Cardiac muscle cell (in vitro differentiated cells and primary cell): Measurements from ENCODE around the gene AGPAT3. TPM values are rescaled to one million over a fixed set of nuclear protein-coding genes. Genes with fewer than 3 reads are reported as not detected.

ENCODE experiments used
- DNase-seq, 2 donors: peaks; one replicate each; pipeline versions ENCODE4 v3.0.0 to v3.0.0-alpha.2; 2010 to 2017; ENCODE audit warnings: low read depth in 1 of 2, low spot score in 1 of 2
- H3K27ac ChIP-seq: fragments of 200-600 bp; sonication (generic); 2 replicates; pipeline ENCODE4 v1.5.1; 2016
- H3K27me3 ChIP-seq: fragments of 200-600 bp; sonication (generic); 2 replicates; pipeline ENCODE4 v1.6.0; 2016; ENCODE audit warnings: control low read depth
- H3K36me3 ChIP-seq: fragments of 200-600 bp; sonication (generic); 2 replicates; pipeline ENCODE4 v1.5.1; 2016; ENCODE audit warnings: control low read depth
- H3K4me1 ChIP-seq: fragments of 200-600 bp; sonication (generic); 2 replicates; pipeline ENCODE4 v1.8.1; 2017; ENCODE audit warnings: low read depth, mild to moderate bottlenecking, mixed run types
- H3K4me3 ChIP-seq: fragments of 200-600 bp; sonication (generic); 2 replicates; pipeline ENCODE4 v1.5.1; 2016; ENCODE audit warnings: mild to moderate bottlenecking
- H3K9me3 ChIP-seq: fragments of 200-600 bp; sonication (generic); 2 replicates; pipeline ENCODE4 v1.5.1; 2017; ENCODE audit warnings: low read depth, mild to moderate bottlenecking, control low read depth
- polyA plus RNA-seq: library from polyadenylated mRNA; unstranded; fragments of >200 nt; fragmentation: Nextera tagmentation; extraction: Ambion mirVana; gene quantifications from 2 replicates; pipeline ENCODE4 v1.2.1, GENCODE V29; 2016
- total RNA-seq: library from RNA; depleted of rRNA; stranded (reverse); fragments of >200 nt; gene quantifications from 2 replicates; pipeline ENCODE4 v1.2.3, GENCODE V29; 2016
- TF ChIP-seq, protein P1 (sequence below): IDR thresholded peaks from 2 replicates; pipeline ENCODE4 v1.5.1; 2012; ENCODE audit warnings: low read depth, mild to moderate bottlenecking, low read length

AGPAT3 gene
- total and polyA plus RNA-seq, 2 experiments from 2014 or later = 12.4 to 23.6 TPM

DNA sequence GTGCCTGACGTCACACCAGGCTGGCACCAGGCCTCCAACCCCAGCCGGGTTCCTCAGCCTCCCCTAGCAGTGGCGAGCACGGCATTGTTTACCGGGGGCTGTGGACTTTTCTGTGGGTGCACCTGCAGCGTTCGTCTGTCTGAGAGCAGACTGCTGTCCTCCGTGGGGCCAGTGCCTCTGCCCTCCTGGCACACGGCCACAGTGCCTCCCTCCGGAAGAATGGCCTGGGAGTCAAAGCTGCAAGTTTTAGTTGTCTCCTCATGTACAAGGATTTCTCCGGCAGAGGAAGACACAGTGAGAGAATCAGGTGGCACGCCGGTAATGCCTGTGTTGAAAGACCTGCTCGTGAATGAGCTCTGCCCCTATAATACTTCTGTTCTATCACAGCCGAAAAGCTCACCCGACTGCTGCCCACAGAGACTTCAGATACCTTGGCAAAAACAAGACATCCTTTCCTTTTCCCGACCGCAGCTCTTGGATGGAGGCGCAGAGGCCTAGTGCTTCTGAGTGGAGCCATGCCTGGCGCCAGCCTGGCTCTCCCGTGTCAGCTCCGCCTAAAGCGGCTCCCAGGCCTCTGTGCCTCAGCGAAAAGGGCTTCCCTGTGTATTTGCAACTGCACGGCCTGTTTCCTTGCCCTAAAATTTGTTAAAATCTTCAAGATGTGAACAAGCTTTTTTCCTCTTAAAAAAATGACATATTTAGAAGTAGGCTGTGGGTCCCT, 71.4 kb downstream of the AGPAT3 start:
- H3K27ac ChIP-seq = no peak overlapping the region
- TF ChIP-seq, protein P1, sequence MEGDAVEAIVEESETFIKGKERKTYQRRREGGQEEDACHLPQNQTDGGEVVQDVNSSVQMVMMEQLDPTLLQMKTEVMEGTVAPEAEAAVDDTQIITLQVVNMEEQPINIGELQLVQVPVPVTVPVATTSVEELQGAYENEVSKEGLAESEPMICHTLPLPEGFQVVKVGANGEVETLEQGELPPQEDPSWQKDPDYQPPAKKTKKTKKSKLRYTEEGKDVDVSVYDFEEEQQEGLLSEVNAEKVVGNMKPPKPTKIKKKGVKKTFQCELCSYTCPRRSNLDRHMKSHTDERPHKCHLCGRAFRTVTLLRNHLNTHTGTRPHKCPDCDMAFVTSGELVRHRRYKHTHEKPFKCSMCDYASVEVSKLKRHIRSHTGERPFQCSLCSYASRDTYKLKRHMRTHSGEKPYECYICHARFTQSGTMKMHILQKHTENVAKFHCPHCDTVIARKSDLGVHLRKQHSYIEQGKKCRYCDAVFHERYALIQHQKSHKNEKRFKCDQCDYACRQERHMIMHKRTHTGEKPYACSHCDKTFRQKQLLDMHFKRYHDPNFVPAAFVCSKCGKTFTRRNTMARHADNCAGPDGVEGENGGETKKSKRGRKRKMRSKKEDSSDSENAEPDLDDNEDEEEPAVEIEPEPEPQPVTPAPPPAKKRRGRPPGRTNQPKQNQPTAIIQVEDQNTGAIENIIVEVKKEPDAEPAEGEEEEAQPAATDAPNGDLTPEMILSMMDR = no peak

DNA sequence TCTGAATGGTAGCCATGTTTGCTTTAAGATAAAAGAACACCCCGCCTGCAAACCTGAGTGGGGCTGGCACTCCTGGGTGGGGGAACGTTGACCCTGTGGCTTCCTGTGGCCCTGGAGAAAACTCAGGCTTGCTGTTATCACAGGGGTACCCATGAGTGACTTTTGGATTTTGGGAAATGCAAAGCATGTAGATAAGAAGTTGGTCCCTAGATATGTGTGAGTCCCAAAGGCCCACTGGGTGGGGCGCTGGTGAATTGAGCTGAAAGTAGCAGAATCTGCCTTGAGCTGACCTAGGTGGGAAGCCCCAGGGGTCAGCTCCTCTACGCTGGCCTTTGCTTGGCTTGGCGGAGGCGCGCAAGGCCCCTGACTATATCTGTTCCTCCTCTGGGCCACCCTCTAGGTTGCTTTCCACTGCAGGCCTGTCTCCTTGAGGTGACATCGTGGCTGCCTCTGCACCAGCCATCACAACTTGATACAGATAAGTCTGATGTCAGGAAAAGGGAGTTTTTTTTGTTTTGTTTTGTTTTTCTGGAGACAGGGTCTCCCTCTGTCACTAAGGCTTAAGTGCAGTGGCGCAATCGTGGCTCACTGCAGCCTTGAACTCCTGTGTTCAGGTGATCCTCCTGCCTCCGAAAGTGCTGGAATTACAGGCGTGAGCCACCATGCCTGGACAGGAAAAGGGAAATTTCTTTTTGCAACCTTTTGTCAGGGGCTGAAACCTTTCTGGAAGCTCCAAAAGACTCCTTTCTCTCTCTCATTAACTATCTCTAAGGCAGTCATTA, 72.2 kb downstream of the AGPAT3 start:
- no peaks in the 10 kb centered on the region for H3K27me3 ChIP-seq
- H3K27ac ChIP-seq = no peak overlapping the region
- H3K4me1 ChIP-seq = no peaks in the 10 kb centered on the region
- no peaks in the 10 kb centered on the region for H3K36me3 ChIP-seq
- TF ChIP-seq, protein P1 = no peak
- H3K9me3 ChIP-seq = no peaks in the 10 kb centered on the region
- DNase-seq = no peak
- no peak overlapping the region for H3K4me3 ChIP-seq

More for the DNA sequence above, 71.4 kb downstream of the AGPAT3 start:
- Histone ChIP-seq H3K36me3 (no peaks in the 10 kb centered on the region), H3K4me1 (no peaks in the 10 kb centered on the region), H3K4me3 (no peak overlapping the region), H3K27me3 (no peaks in the 10 kb centered on the region), H3K9me3 (no peaks in the 10 kb centered on the region)
- no peak for DNase-seq

DNA sequence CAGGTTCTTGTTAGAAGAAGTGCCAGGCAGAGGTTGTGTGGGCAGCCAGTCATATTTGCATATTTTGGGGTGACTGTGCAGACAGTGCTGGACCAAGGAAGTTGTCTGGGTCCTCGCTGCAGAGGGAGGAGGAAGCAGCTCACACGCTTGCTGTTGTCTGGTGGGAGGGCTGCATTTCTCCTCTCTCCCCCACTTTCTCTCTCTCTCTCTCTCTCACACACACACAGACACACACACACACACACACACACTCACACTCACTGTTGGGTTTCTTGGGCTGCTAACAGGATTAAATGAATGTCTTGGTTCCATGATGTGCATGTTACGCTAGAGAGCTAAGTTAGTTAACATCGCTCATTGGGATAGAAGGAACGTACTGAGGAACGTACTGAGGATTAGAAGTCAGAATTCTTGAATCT, 72.9 kb downstream of the AGPAT3 start:
- no peak for DNase-seq
- TF ChIP-seq, protein P1 = no peak
- H3K27ac ChIP-seq = no peak overlapping the region
- H3K36me3 ChIP-seq = no peaks in the 10 kb centered on the region
- H3K9me3 ChIP-seq = no peaks in the 10 kb centered on the region
- H3K27me3 ChIP-seq = no peaks in the 10 kb centered on the region
- H3K4me1 ChIP-seq = no peaks in the 10 kb centered on the region
- H3K4me3 ChIP-seq = no peak overlapping the region

DNA sequence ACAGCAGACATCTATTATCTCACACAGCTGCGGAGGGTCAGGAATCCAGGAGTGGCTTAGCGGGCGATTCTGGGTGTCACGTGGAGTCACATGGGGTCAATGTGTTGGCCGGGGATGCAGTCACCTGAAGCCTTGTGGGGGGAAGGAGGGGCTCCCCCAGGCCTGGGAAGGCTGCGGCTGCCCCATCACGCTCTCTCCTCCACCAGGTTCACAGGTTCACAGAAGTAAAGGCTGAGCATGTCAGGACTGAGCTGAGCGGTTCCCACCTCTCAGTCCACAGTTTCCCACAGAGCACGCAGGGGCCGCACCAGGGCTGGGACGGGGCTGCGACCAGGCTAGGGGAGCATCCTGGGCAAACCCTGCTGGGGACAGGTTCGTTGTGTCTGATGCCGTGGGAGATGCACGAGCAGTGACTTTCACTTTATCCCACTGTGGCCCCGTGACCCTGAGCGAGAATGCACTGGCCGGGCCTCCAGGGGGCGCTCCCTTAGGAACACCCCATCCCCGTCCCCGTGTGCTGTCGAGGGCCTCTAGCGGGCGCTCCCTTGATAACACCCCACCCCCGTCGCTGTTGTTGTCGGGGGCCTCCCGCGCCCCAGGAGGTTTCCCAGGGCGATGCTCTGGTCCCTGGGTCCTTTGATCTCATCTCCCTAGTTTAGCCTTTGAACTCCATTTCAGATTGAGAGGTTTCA, 73.9 kb downstream of the AGPAT3 start:
- H3K9me3 ChIP-seq = no peaks in the 10 kb centered on the region
- H3K4me3 ChIP-seq = no peak overlapping the region
- TF ChIP-seq, protein P1 = peak; percentile 99
- peak; percentile 75 to 81 for DNase-seq
- H3K27ac ChIP-seq = no peak overlapping the region
- no peaks in the 10 kb centered on the region for H3K27me3 ChIP-seq
- H3K4me1 ChIP-seq = no peaks in the 10 kb centered on the region
- H3K36me3 ChIP-seq = no peaks in the 10 kb centered on the region

DNA sequence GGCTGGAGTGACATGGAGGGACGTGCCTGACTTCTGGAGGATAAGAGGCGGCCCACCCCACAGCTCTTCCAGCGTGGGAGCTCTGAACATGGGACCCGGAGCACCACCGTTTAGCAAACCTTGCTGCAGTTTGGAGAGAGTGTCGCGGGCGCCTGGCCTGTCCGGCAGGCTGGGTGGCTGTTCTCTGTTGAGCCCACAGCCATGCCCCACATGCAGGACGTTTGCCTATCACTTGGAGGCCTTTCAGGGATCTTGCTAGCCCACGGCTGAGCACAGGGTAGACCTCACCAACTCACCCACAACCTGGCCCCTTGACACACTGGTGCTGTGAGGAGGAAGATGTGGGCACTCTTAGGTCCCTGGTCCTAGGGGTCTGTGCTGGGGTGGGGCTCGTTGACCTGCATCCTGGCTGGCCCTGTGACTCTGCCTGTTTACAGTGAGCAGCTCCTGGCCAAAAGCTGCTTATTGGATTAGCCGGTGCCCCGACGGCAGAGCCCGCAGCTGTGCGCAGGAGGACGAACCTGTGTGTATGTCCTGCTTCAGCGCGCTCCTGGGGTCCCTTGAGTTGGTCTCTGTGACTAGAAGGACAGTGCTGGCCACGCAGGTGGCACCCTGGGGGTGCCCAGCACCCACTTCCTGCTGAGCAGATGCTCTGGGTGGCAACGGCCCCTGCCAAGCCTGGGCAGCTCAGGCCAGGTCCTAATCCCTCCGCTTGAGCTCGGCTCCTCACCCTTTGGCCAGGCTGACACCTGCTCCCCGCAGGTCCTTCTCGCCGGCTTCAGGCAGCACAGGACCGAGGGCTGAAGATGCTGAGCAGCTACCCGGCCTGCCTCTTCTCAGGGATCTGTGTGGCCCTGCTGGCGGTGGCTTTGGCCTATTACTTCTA, 74.7 kb downstream of the AGPAT3 start:
- no peaks in the 10 kb centered on the region for H3K9me3 ChIP-seq
- no peaks in the 10 kb centered on the region for H3K36me3 ChIP-seq
- H3K27me3 ChIP-seq = no peaks in the 10 kb centered on the region
- no peak overlapping the region for H3K27ac ChIP-seq
- TF ChIP-seq, protein P1 = no peak
- peaks cover 7% of the 10 kb centered on the region for H3K4me1 ChIP-seq
- DNase-seq = no peak
- no peak overlapping the region for H3K4me3 ChIP-seq
